NCI-H82 (cell line): ENCODE data around the gene PRKCG.
"Not testable (repeated sequence)": the region's sequence is repeated elsewhere in the genome, so short reads cannot be mapped to it uniquely, and the experiment has no call there.

ENCODE experiments used
- DNase-seq: peaks from one replicate; lab custom pipeline; 2025; lab: John Stamatoyannopoulos, UW

The PRKCG gene

DNA sequence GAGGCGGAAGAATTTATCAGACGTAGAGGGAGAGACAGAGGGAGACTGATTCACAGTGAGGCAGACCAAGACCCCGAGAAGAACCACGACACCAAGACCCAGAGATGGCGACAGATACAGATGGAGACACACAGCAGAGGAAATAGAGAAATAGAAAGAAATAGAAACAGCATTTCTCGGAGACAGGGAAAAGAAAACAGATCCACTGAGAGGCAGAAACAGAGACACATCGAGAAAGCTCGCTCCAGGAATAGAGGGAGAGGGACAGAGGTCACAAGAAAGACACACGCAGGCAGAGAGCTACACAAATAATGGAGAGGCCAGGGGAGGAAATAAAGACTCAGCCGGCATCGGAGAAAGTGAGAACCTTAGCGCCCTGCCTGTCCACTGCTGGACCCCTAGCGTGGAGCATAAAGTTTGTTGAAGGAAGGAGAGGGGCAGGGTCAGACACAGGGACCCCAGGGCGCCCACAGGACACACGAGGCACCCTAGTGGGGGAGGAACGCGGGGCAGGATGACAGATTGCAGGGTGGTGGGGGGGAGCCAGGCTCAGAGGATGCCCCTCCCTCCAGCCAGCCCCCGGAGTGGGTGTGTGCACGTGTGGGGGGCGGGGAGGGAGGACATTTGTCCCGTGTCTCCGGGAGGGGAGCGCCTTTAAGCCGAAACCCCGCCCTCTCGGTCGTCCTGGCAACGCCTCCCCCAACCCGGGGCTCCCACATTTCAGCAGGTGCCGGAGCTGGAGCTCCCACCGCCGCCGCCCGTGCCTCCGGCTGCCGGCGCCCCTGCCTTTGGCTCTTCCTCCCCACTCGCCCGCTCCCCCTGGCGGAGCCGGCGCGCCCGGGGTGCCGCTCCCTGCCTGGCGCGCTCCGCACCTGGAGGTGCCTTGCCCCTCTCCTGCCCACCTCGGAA lies at the start of gene PRKCG:
TSS of gene PRKCG (plus strand) at position 716 of the 909 bp plus-strand sequence. CDS start 298 bp downstream, outside the sequence.
- peak; percentile 57 for DNase-seq

GRCh38 chr19:53832861-53833260 lies 49.1 kb upstream of the PRKCG start:
- DNase-seq, result peak; percentile 17

DNA sequence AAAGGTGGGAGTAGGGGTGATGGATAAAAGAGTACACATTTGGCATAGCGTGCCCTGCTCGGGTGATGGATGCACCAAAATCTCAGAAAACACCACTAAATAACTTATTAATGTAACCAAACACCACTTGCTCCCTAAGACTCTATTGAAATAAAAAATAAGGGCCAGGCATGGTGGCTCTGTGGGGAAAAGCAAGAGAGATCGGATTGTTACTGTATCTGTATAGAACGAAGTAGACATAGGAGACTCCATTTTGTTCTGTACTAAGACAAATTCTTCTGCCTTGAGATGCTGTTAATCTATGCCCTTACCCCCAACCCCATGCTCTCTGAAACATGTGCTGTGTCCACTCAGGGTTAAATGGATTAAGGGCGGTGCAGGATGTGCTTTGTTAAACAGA lies 43.6 kb upstream of the PRKCG start:
- DNase-seq, result not testable (repeated sequence)

DNA sequence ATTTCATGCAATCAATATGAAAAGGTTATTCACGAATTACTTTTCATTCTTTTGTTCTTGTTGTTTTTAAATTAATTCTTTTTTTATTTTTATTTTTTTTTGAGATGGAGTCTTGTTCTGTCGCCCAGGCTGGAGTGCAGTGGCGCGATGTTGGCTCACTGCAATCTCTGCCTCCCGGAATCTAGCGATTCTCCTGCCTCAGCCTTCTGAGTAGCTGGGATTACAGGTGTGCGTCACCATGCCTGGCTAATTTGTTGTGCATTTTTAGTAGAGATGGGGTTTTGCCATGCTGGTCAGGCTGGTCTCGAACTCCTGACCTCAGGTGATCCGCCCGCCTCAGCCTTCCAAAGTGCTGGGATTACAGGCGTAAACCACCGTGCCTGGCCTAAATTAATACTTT lies 41.8 kb upstream of the PRKCG start:
- not testable (repeated sequence) for DNase-seq

DNA sequence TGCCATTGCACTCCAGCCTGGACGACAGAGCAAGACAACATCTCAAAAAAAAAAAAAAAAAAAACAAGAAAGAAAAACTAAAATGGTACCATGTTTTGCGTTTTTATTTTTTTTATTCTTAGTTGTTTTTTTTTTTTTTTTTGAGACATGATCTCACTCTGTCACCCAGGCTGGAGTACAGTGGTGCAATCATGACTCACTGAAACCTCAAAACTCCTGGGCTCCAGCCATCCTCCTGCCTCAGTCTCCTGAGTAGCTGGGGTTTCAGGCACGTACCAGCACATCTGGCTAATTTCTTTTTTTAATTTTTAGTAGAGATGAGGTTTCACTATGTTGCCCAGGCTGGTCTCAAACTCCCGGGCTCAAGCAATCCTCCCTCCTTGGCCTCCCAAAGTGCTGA lies 41.1 kb upstream of the PRKCG start:
- not testable (repeated sequence) for DNase-seq

- no peak for DNase-seq
Observed at GRCh38 chr19:53844849-53845246, 37.1 kb upstream of the PRKCG start.

- DNase-seq, result no peak
Observed at GRCh38 chr19:53847555-53847954, 34.4 kb upstream of the PRKCG start.

DNA sequence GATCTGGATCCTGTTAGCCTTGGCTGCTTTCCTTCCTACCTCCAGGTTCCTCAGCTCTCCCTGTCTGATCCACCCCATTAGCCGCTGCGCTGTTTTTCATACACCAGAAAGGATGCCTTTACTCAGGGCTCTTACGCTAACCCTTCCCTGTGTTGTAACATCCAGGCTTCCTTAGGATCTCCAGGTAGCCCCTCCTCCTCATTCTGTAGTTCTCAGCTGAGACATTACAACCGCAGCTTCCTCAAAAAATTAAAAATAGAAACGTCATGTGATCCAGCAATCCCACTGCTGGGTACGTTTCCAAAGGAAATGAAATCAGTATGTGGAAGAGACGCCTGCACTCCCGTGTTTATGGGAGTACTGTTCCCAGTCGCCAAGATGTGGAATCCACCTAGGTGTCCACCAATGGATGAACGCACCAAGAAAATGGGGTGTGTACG lies 32.7 kb upstream of the PRKCG start:
- no peak for DNase-seq

DNA sequence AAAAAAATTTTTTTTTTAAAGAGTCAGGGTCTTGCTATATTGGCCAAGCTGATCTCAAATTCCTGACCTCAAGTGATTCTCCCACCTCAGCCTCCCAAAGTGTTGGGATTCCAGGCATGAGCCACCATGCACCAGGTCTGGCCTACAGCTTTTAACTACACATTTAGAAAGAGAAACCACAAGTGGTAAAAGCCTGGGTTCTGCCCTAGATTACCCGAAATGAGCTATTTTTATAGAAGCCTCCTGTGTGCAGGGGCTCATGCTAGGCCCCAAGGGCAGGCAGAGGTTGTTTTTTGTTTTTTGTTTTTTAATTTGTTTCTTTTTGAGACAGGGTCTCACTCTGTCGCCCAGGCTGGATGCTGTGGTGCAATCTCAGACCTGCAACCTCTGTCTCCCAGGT lies 28.3 kb upstream of the PRKCG start:
- DNase-seq, result no peak

- DNase-seq, result no peak
Observed at GRCh38 chr19:53864308-53864836, 17.6 kb upstream of the PRKCG start.

DNA sequence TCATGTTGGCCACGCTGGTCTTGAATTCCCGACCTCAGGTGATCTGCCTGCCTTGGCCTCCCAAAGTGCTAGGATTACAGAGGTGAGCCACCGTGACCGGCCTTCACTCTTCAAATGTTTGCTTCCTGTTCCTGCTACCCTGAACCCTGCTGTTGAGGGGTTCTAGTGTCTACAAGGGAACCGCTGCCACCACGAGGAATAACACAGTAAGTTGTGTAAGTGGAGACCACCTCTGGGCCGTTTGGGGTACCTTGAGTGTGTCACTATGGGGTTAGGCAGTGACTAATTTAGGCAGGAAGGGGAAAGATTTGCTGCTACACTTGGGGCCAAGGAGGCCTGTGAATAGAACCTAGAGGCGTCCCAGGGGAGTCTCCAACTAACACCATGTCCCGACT lies 16.5 kb upstream of the PRKCG start:
- no peak for DNase-seq

- peak; percentile 17 for DNase-seq
Observed at GRCh38 chr19:53865918-53866864, 15.8 kb upstream of the PRKCG start.

DNA sequence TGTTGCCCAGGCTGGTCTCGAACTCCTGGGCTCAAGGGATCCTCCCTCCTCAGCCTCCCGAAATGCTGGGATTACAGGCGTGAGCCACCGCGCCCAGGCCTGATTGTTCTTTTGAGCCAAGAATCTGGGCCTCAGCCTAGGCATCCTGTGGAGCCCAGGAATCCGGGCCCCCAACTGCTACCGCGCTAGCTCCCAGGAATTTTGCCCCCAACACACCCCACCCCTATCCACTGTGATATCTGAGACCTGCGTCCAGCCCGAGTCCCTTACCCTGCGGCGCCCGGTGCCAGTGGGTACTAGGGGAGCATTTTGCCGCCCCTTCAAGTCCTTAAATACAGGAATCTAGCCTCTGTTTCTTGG lies 15.2 kb upstream of the PRKCG start:
- DNase-seq, result no peak

DNA sequence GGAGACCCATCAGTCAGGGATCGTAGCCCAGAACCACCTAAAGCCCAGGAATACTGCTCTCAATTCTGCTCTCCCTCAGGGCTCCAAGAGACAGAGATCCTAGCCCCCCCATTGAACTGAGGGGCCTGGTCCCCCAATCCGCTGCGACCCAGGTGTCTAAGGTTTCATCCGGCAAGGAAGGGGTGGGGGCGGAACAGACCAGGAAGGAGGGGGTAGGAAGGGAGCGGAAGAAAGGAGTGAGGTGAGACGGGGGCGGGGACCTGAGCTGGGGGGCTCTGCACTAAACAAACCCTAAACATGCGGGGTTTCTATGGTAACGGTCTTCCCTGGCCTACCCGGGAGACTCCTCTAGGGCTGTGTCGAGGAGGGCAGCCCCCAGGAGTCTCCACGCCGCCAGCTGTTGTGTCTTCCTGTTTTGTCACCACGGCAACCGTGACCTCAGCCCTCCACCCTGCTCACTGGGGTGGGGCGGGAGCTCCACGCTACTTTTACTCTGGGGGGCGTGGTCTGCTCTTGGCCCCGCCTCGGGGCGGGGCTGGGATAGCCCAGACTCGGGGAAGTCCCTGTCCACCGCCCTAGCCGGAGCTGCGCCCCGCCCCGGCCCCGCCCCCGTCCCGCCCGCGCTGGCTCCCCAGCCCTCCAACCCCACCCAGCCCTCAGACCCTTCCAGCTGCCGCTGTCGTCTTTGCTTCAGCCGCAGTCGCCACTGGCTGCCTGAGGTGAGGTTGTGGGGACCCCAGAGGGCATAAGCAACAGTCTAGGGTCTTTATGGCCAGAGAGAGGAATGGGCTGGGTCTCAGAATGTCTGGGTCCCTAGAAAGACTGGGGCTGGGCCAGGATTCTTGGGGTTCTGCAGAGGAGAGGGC lies 14.5 kb upstream of the PRKCG start, which contains the start of gene MYADM:
TSS of gene MYADM (plus strand) at position 659 of the 866 bp plus-strand sequence. CDS start 5,647 bp downstream, outside the sequence.
- DNase-seq, result peak; percentile 84

DNA sequence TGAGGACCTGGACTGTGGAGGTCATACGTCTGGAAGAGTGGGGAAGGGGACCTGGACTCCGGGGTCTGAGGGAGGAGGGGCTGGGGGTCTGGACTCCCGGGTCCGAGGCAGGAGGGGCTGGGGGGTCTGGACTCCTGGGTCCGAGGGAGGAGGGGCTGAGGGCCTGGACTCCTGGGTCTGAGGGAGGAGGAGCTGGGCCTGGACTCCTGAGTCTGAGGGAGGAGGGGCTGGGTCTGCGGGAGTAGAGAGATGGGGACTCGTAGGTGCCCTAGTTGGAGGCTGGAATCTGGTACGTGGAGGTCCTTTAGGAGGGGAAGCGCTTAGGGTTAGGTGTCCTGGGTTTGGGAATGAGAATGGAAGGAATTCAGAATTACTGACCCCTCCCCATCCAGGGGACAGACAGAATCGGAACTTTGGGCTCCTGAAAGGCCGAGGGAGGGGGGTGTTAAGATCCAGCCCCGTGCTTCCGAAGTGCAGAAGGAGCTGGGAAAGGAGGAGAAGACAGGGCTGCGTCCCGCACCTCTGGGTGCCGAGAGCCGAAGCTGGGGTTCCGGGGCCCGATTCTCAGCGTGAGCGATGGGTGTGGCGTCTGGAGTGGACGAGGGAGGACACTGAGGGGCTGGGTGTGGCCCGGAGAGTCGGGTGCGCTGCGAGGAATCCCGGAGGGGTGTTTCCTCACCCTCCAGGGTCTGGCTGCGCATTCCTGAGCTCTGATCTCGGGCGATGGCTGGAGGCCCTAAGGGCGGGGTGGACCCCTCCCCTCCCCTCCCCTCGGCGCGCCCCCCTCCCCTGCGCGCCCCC lies 13.7 kb upstream of the PRKCG start:
- DNase-seq, result no peak

DNA sequence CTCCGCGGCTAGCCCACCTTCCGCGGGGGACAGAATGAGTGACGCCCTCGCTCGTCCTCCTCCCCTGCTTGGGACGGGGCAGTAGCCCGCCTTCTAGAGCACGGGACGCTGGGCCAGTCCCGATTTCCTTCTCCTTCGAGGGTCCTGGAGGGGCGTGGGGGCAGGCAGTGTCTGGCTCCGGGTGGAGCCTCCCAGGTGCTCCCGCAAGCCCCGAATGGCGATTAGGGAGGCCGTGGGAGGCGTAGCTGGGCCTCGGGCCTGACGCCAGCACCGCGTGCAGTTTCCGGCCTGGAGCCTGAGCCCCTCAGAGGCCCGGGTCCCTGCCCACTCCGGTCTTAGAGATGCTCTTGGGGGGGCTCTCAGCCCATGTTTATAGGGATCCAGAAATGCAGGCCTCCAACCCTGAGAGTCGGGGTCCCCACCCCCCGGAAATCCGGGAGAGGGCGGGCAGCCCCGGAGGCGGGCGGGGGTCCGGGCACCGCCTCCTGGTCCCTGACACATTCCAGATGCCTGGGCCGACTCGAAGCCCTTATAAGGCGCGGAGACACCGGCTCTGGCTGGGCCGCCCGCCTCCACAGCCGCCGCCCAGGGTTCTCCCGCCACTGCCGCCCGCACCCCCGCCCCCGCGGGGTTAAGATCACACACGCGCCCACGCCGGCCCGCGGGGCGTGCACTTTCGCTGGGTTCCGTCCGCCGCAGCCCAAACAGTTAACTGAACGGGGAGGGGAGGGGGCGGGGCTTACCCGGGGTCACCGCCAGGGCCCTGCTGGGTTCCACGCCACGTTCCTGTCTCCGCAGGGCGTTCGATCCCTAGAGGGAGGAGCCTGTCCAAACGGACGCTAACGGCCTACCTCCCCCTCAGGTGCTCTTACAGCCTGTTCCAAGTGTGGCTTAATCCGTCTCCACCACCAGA lies 12.8 kb upstream of the PRKCG start:
- DNase-seq, result peak; percentile 81

DNA sequence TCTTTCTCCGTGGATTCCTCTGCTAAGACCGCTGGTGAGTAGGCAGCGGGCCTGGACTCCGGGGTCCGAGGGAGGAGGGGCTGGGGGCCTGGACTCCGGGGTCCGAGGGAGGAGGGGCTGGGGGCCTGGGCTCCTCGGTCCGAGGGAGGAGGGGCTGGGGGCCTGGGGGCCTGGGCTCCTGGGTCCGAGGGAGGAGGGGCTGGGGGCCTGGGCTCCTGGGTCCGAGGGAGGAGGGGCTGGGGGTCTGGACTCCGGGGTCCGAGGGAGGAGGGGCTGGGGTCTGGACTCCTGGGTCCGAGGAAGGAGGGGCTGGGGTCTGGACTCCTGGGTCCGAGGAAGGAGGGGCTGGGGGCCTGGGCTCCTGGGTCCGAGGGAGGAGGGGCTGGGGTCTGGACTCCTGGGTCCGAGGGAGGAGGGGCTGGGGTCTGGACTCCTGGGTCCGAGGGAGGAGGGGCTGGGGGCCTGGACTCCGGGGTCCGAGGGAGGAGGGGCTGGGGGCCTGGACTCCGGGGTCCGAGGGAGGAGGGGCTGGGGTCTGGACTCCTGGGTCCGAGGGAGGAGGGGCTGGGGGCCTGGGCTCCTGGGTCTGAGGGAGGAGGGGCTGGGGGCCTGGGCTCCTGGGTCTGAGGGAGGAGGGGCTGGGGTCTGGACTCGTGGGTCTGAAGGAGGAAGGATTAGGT lies 12.1 kb upstream of the PRKCG start:
- not testable (repeated sequence) for DNase-seq

GRCh38 chr19:53870485-53870844 lies 11.5 kb upstream of the PRKCG start:
- DNase-seq, result no peak

- DNase-seq, result no peak
Observed at GRCh38 chr19:53871454-53871853, 10.5 kb upstream of the PRKCG start.
